Measurements from ENCODE around the gene CEP83. TPM values are rescaled to one million over a fixed set of nuclear protein-coding genes. Genes with fewer than 3 reads are reported as not detected.
"Not testable (repeated sequence)": the region's sequence is repeated elsewhere in the genome, so short reads cannot be mapped to it uniquely, and the experiment has no call there.

CEP83 gene
- total RNA-seq = 10 to 100 TPM; 29.2 to 29.6 TPM

- CTCF ChIA-PET = interaction anchor here (1.2 kb wide), 1 partner anchor 310 kb away, joined by 3 read pairs; no protein-coding TSS in a partner anchor
- POLR2A ChIA-PET = interaction anchor here (1.3 kb wide), 1 partner anchor 252 kb away, joined by 5 read pairs; no protein-coding TSS in a partner anchor
Measured at GRCh38 chr12:94459728-94460615, at the start of gene CEP83. TSS of gene CEP83 (minus strand) at chr12:94459867. CDS start at chr12:94412490, 47,377 bp downstream.

- ChIA-PET CTCF (no interaction called here), POLR2A (no interaction called here)
Measured at GRCh38 chr12:94509317-94509716, 49.6 kb upstream of the CEP83 start.

GRCh38 chr12:94507455-94507854, 47.8 kb upstream of the CEP83 start:
- CTCF ChIA-PET = no interaction called here
- POLR2A ChIA-PET = no interaction called here

- ChIA-PET POLR2A (no interaction called here), CTCF (no interaction called here)
Measured at GRCh38 chr12:94504386-94504785, 44.7 kb upstream of the CEP83 start.

- POLR2A ChIA-PET = no interaction called here
- CTCF ChIA-PET = no interaction called here
Measured at GRCh38 chr12:94503619-94504018, 44.0 kb upstream of the CEP83 start.

- ChIA-PET CTCF (no interaction called here), POLR2A (no interaction called here)
Measured at GRCh38 chr12:94500831-94501567, 41.3 kb upstream of the CEP83 start.

- ChIA-PET POLR2A (no interaction called here), CTCF (no interaction called here)
Measured at GRCh38 chr12:94498698-94499097, 39.0 kb upstream of the CEP83 start.

GRCh38 chr12:94498073-94498472, 38.4 kb upstream of the CEP83 start:
- CTCF ChIA-PET = interaction anchor here (1.2 kb wide), 1 partner anchor 17 kb away, joined by 3 read pairs; no protein-coding TSS in a partner anchor
- POLR2A ChIA-PET = no interaction called here

- CTCF ChIA-PET = no interaction called here
- POLR2A ChIA-PET = no interaction called here
Measured at GRCh38 chr12:94495445-94496115, 35.9 kb upstream of the CEP83 start.

- CTCF ChIA-PET = no interaction called here
- POLR2A ChIA-PET = no interaction called here
Measured at GRCh38 chr12:94491489-94491888, 31.8 kb upstream of the CEP83 start.

GRCh38 chr12:94488463-94488862, 28.8 kb upstream of the CEP83 start:
- POLR2A ChIA-PET = no interaction called here
- CTCF ChIA-PET = no interaction called here

- ChIA-PET CTCF (no interaction called here), POLR2A (no interaction called here)
Measured at GRCh38 chr12:94481734-94482133, 22.1 kb upstream of the CEP83 start.

GRCh38 chr12:94469522-94469921, 9.9 kb upstream of the CEP83 start:
- POLR2A ChIA-PET = no interaction called here
- CTCF ChIA-PET = no interaction called here

GRCh38 chr12:94460616-94460959, 921 bp upstream of the CEP83 start:
- ChIA-PET CTCF (no interaction called here), POLR2A (interaction anchor here (0.6 kb wide), 1 partner anchor 74 kb away, joined by 3 read pairs; no protein-coding TSS in a partner anchor)

GRCh38 chr12:94458877-94459727, 565 bp downstream of the CEP83 start:
- POLR2A ChIA-PET = interaction anchor here (1.3 kb wide), 1 partner anchor 251 kb away, joined by 5 read pairs; no protein-coding TSS in a partner anchor

GRCh38 chr12:94457311-94457710, 2.4 kb downstream of the CEP83 start:
- CTCF ChIA-PET = no interaction called here
- POLR2A ChIA-PET = interaction anchor here (0.7 kb wide), 1 partner anchor 1353 kb away, joined by 3 read pairs; no protein-coding TSS in a partner anchor

More at GRCh38 chr12:94458877-94459727, 565 bp downstream of the CEP83 start:
- CTCF ChIA-PET = interaction anchor here (1.2 kb wide), 2 partner anchors 25 to 309 kb away, joined by 3 to 4 read pairs; no protein-coding TSS in a partner anchor

GRCh38 chr12:94454318-94454717, 5.3 kb downstream of the CEP83 start:
- CTCF ChIA-PET, POLR2A ChIA-PET: not testable (repeated sequence)

GRCh38 chr12:94445662-94446061, 14.0 kb downstream of the CEP83 start:
- CTCF ChIA-PET = no interaction called here
- POLR2A ChIA-PET = no interaction called here

GRCh38 chr12:94437303-94437702, 22.4 kb downstream of the CEP83 start:
- ChIA-PET CTCF (interaction anchor here (0.6 to 1.2 kb wide), 2 partner anchors 153 to 292 kb away, joined by 3 to 4 read pairs; no protein-coding TSS in a partner anchor), POLR2A (no interaction called here)
